Stimulated activated CD8-positive, alpha-beta memory T cell treated with anti-CD3 and anti-CD28 coated beads, Interleukin-4, amount 100 ng/mL, for 4 hours (primary cell): ENCODE data around the gene GRK3.
"Not testable (repeated sequence)": the region's sequence is repeated elsewhere in the genome, so short reads cannot be mapped to it uniquely, and the experiment has no call there.

Source experiments
- DNase-seq, 2 donors: peaks; one replicate each; pipeline ENCODE4 v3.0.0-alpha.2; 2020; ENCODE audit warnings: low read depth in 2 of 2, low spot score in 1 of 2

The GRK3 gene

GRCh38 chr22:25695146-25695545 lies 130.7 kb downstream of the GRK3 start:
- no peak for DNase-seq

- no peak for DNase-seq
These were observed 132.3 kb downstream of the GRK3 start for GRCh38 chr22:25696763-25697162.

GRCh38 chr22:25697181-25697664 lies 132.7 kb downstream of the GRK3 start:
- DNase-seq = no peak

GRCh38 chr22:25697978-25698377 lies 133.5 kb downstream of the GRK3 start:
- no peak for DNase-seq

DNA sequence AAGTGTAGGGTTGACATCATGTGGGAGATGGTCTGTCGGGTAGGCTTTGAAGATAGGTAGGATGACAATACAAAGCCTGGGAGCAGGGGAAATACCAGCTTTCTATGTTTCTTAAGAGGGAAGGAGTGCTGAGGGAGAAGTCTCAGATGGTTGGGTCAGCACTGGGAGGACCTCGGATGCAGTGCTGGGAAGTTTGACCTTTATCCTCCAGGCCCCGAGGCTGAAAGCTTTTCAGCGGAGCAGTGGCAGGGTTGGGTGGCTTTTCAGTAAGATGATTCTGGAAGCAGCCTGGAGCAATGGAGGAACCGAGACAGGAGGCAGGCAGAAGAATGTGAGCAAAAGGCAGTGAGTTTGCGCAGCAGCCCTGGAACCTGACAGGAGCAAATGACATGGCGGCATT lies 134.0 kb downstream of the GRK3 start:
- DNase-seq = no peak

DNA sequence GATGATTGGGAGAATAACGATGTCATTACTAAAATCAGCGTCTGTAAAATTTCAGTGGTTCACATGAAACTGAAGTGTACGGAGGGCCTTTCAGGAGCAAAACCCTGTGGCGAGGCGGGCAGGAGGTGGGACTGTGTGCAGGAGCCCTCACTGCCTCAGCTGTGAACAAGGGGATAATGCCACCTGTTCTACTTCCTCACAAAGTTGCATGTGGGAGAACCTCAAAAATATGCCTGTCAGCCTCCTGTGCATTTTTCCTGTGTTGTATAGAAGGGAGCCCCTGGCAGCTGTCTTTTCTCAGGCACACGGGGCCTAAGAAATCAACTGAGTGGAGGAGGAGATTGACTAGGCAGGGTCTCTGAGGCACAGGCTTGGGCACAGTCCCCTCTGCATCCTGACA lies 134.5 kb downstream of the GRK3 start:
- DNase-seq = no peak

DNA sequence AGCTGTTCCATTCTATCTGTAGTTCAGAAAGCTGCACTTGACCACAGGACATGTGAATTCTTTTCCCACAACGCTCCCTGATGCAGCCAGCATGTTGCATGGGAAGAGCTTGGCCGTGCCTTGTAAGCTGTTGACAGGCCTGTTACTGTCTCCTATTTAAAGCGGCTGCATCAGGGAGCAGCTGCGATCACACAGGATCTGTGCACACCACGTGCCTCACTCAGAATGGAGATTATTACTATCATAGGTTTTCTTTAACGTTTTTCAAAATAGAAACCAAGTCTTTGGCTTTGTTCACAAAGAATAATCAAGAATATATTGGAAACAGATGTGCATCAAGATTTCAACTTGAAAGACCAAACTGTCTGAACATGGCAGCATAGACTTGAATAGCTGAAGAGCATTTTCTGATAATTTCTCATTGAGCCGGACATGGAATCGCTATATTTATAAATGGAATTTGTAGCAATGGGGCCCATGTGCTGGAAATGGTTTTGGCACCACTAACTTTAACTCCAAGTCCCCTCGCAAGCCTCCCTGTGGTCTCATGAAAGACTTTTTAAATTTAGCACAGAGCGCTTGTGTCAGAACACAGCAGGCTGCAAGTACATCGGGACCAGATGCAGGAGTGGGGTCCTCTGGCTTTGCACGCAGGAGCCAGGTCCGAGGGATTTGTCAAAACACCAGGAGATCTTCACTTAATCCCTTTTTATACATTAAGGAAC lies 136.7 kb downstream of the GRK3 start:
- no peak for DNase-seq

DNA sequence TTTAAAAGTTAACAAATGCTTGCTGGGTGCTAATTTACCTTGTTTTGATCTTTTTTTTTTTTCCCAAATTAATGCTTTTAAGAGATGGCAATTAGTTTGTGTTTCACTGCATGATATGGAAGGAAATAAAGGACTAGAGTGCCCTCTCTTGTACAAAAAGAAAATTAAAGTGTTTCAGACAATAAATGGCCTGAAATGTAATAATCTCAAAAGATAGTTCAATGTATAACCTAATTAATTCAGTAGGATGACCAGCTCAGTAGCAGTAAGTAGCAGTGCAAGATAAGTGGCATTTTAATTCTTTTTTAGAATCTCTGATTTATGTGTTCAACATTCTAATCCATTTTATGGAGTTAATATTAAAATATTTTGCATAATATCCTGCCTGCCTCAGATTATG lies 137.6 kb downstream of the GRK3 start:
- DNase-seq = no peak

- DNase-seq = no peak
These were observed 138.2 kb downstream of the GRK3 start for GRCh38 chr22:25702571-25703167.

- DNase-seq = no peak
These were observed 140.2 kb downstream of the GRK3 start for GRCh38 chr22:25704701-25705100.

- DNase-seq = no peak
These were observed 141.7 kb downstream of the GRK3 start for GRCh38 chr22:25706197-25706596.

DNA sequence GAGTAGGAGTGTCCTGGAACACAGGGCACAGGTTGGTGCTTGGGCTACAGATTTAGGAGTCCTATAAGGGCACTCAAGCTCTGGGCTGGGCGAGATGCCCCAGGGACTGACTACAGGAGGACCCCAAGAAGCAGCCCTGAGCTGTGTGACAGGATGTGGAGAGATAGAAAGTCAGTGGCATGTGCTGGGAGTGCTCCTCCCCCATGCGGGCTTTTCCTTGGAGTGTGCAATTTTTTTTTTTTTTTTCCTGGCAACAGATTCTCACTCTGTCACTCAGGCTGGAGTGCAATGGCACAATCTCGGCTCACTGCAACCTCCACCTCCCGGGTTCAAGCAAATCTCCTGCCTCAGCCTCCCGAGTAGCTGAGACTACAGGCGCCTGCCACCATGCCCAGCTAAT lies 144.0 kb downstream of the GRK3 start:
- DNase-seq = not testable (repeated sequence)

- DNase-seq = no peak
These were observed 145.3 kb downstream of the GRK3 start for GRCh38 chr22:25709758-25710157.

- DNase-seq = no peak
These were observed 146.0 kb downstream of the GRK3 start for GRCh38 chr22:25710501-25710900.

- DNase-seq = no peak
These were observed 147.0 kb downstream of the GRK3 start for GRCh38 chr22:25711491-25711890.

DNA sequence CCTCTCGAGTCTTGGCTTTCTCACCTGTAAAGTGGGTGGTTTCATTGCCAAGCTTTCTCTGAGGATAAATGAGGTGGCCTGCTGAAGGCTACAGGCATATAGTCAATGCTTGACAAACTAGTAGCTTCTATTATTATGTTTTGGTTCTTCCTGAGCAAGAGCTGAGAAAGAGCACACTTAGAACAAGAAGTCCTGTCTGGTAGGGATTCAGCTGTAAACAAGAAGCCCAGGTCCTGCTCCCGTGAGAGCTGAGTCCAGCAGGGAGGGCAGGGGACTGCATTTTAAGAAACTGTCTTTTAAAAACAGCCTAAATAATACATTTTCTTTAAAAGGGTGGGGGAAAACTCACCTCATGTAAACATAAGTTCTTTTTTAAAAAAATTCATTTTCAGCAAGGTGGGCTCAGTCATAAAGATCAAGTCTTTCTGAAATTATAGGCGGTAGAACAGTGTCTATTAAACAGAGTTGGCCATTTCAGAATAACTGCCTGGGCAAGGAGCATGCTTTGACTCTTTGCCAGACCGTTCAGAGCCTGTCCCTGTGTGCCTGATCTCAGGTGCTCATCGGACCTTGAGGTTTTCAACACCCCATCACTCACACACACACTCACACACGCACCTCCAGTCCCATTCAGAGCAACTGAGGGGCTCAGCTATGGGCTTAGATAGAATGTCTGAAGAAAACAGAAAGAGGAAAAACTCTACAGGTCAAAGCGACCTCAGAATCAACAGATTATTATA lies 148.4 kb downstream of the GRK3 start:
- DNase-seq = no peak

GRCh38 chr22:25714070-25714469 lies 149.6 kb downstream of the GRK3 start:
- DNase-seq = no peak

- no peak for DNase-seq
These were observed 150.3 kb downstream of the GRK3 start for GRCh38 chr22:25714739-25715138.

GRCh38 chr22:25716637-25717036 lies 152.2 kb downstream of the GRK3 start:
- no peak for DNase-seq

DNA sequence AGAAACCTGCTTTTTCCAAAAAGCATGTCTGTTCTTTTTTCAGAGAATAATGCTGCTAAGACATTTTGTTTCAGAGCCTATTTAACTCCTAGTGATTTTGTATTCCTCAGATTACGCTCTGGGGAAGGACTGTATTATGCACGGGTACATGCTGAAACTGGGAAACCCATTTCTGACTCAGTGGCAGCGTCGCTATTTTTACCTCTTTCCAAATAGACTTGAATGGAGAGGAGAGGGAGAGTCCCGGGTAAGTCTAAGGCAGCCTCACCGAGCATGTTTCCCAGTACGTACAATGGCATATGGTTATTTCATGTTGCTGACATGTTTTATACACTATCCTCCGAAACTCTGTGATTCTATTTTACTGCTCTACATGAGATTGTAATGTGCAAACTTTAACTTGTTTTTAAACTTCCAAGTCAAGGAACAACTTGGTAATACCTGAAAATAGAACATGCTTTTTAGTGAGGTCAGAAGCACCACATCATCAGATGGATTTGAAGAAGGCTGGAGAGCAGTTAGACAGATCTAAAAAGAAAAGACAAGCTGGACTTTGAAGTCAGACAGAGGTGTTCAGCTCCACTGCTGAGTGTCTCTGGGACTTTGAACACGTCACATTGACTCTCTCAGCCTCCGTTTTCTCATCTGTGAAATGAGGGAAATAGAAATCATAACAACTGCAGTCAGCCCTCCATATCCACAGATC lies 153.8 kb downstream of the GRK3 start:
- no peak for DNase-seq

- no peak for DNase-seq
These were observed 157.7 kb downstream of the GRK3 start for GRCh38 chr22:25722223-25722622.

DNA sequence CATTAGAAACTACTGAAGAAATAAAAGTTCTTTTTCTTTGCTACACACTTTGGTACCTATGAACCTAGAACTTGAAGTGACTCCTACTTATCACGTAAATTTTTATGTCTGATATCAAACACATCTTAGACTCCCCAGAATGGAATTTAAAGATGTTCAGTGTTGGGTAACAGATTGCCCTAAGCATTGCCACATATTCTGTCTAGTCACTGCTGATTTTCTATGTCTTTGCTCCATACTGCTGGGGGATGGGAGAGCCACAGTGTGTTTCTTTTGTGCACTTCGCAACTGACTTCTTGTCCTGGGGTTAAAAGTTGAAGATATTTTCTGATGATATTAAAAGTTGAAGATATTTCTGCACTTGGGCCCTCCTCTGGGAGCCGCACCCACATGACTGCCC lies 158.2 kb downstream of the GRK3 start:
- DNase-seq = no peak
